Liver (tissue), 9 donors: ENCODE data around the gene SEC14L3. TPM values are rescaled to one million over a fixed set of nuclear protein-coding genes. Genes with fewer than 3 reads are reported as not detected.

Experiments
- DNase-seq: peaks from one replicate; pipeline ENCODE4 v3.0.0-alpha.2; 2017; ENCODE audit warnings: low spot score
- H3K27ac ChIP-seq, 2 donors: one replicate each; pipeline ENCODE4 v1.7.0; 2013; ENCODE audit warnings: inconsistent platforms in 2 of 2, low read length in 2 of 2, control low read depth in 1 of 2, low read depth in 1 of 2, mild to moderate bottlenecking in 1 of 2
- H3K27me3 ChIP-seq, 4 donors: one replicate each; pipeline versions ENCODE4 v1.6.1 to v1.7.0; 2013; ENCODE audit warnings: low read length in 3 of 4, inconsistent platforms in 1 of 4, mild to moderate bottlenecking in 1 of 4, moderate library complexity in 1 of 4; ENCODE audit not compliant: control insufficient read depth in 4 of 4, insufficient read depth in 4 of 4
- H3K36me3 ChIP-seq, 4 donors: one replicate each; pipeline versions ENCODE4 v1.6.1 to v1.7.0; 2013; ENCODE audit warnings: low read length in 3 of 4, mild to moderate bottlenecking in 3 of 4, low read depth in 1 of 4, moderate library complexity in 1 of 4; ENCODE audit not compliant: control insufficient read depth in 4 of 4, insufficient read depth in 3 of 4
- H3K4me1 ChIP-seq, 4 donors: one replicate each; pipeline versions ENCODE4 v1.6.1 to v1.7.0; 2013; ENCODE audit warnings: low read length in 3 of 4, mild to moderate bottlenecking in 3 of 4, moderate library complexity in 1 of 4; ENCODE audit not compliant: control insufficient read depth in 4 of 4, insufficient read depth in 4 of 4
- H3K4me3 ChIP-seq, 3 donors: one replicate each; pipeline versions ENCODE4 v1.6.1 to v1.7.0; 2013; ENCODE audit warnings: low read length in 3 of 3, control low read depth in 1 of 3, low read depth in 1 of 3, mild to moderate bottlenecking in 1 of 3
- H3K9ac ChIP-seq, 2 donors: one replicate each; pipeline ENCODE4 v1.7.0; 2013; ENCODE audit warnings: low read length in 2 of 2, mild to moderate bottlenecking in 2 of 2, moderate library complexity in 2 of 2, control low read depth in 1 of 2, low read depth in 1 of 2
- H3K9me3 ChIP-seq, 4 donors: one replicate each; pipeline versions ENCODE4 v1.6.1 to v1.7.0; 2013; ENCODE audit warnings: low read length in 3 of 4; ENCODE audit not compliant: control insufficient read depth in 4 of 4
- ATF3 ChIP-seq: IDR thresholded peaks from 2 replicates; pipeline ENCODE4 v1.6.1; 2016; ENCODE audit warnings: antibody characterized with exemption
- CTCF ChIP-seq: fragments of 150-350 bp; IDR thresholded peaks from 2 replicates; pipeline ENCODE4 v1.5.1; 2017; ENCODE audit warnings: improper control_type of control experiment, low read depth, low read length; ENCODE audit not compliant: missing input control
- EGR1 ChIP-seq, 2 donors: IDR thresholded peaks; 2 replicates each; pipeline ENCODE4 v1.6.1; 2016 to 2018; ENCODE audit warnings: antibody characterized with exemption in 2 of 2, low read depth in 2 of 2
- FOXA1 ChIP-seq: IDR thresholded peaks from 2 replicates; pipeline ENCODE4 v1.6.1; 2016; ENCODE audit warnings: antibody characterized with exemption
- HNF4A ChIP-seq, 2 donors: conservative IDR thresholded peaks; 2 replicates each; pipeline ENCODE4 v1.6.1; 2016; ENCODE audit warnings: antibody characterized with exemption in 2 of 2, mild to moderate bottlenecking in 2 of 2
- HNF4G ChIP-seq: IDR thresholded peaks from 2 replicates; pipeline ENCODE4 v1.6.1; 2016; ENCODE audit warnings: antibody characterized with exemption
- JUND ChIP-seq, 2 donors: IDR thresholded peaks; 2 replicates each; pipeline ENCODE4 v1.6.1; 2016; ENCODE audit warnings: antibody characterized with exemption in 2 of 2
- NR2F2 ChIP-seq: IDR thresholded peaks from 2 replicates; pipeline ENCODE4 v1.6.1; 2016; ENCODE audit warnings: antibody characterized with exemption
- RAD21 ChIP-seq, 2 donors: IDR thresholded peaks; 2 replicates each; pipeline ENCODE4 v1.6.1; 2016; ENCODE audit warnings: antibody characterized with exemption in 2 of 2, mild to moderate bottlenecking in 2 of 2
- REST ChIP-seq: IDR thresholded peaks from 2 replicates; pipeline ENCODE4 v1.6.1; 2016; ENCODE audit warnings: antibody characterized with exemption, mild to moderate bottlenecking
- RXRA ChIP-seq, 2 donors: IDR thresholded peaks; 2 replicates each; pipeline ENCODE4 v1.6.1; 2017 to 2018; ENCODE audit warnings: antibody characterized with exemption in 2 of 2, mild to moderate bottlenecking in 1 of 2
- TAF1 ChIP-seq: conservative IDR thresholded peaks from 2 replicates; pipeline ENCODE4 v1.6.1; 2016; ENCODE audit warnings: antibody characterized with exemption, mild to moderate bottlenecking
- YY1 ChIP-seq: IDR thresholded peaks from 2 replicates; pipeline ENCODE4 v1.6.1; 2016; ENCODE audit warnings: antibody characterized with exemption, mild to moderate bottlenecking
- ZBTB33 ChIP-seq: IDR thresholded peaks from 2 replicates; pipeline ENCODE4 v1.6.1; 2016; ENCODE audit warnings: antibody characterized with exemption
- WGBS: extraction: QIAGEN DNeasy Blood & Tissue Kit; methylation state at CpG from one replicate; pipeline ENCODE4 v1.1.7; 2013; 5-methylcytosine and 5-hydroxymethylcytosine counted together
- polyA plus RNA-seq, 2 donors: library from polyadenylated mRNA; stranded (reverse) in 1 of 2; unstranded in 1 of 2; fragments of 200-250 nt in 1 of 2; fragments of >200 nt in 1 of 2; fragmentation: Nextera tagmentation in 1 of 2; extraction: Ambion mirVana in 1 of 2; gene quantifications; one replicate each; pipeline versions ENCODE4 v1.2.1 to v1.2.3, GENCODE V29; 2013 to 2015
- total RNA-seq, 2 donors: library from RNA; depleted of rRNA; stranded (reverse); fragments of >200 nt; gene quantifications; one replicate each; pipeline ENCODE4 v1.2.3, GENCODE V29; 2014
- donor health status: healthy.
- donor health status: healthy.
- donor health status: healthy.
- donor health status: healthy.
- donor health status: healthy.

Gene SEC14L3
- total and polyA plus RNA-seq, 4 donors = 0.32 to 0.33 TPM; not detected in 2

GRCh38 chr22:30495041-30495784 is 23.4 kb upstream of the SEC14L3 start:
- no peaks in the 10 kb centered on the region for H3K9me3 ChIP-seq
- 88% methylated on average over 14 of the region's 14 CpGs for WGBS
- no peak for TF ChIP-seq HNF4A (conservative IDR thresholded peaks at IDR 0.05)
- no peak overlapping the region for H3K4me3 ChIP-seq
- no peak overlapping the region for H3K27ac ChIP-seq
- no peaks in the 10 kb centered on the region for H3K27me3 ChIP-seq
- H3K36me3 ChIP-seq = peaks cover 5 to 36% (median 21%) of the 10 kb centered on the region in 4 donors
- DNase-seq = no peak
- H3K4me1 ChIP-seq = peaks cover 0 to 27% (median 21%) of the 10 kb centered on the region in 4 donors
- H3K9ac ChIP-seq = no peak overlapping the region

- H3K27me3 ChIP-seq = no peaks in the 10 kb centered on the region
- no peak overlapping the region for H3K4me3 ChIP-seq
- 90% methylated on average over 12 of the region's 12 CpGs for WGBS
- no peaks in the 10 kb centered on the region for H3K9me3 ChIP-seq
- H3K4me1 ChIP-seq = peaks cover 0 to 34% (median 18%) of the 10 kb centered on the region in 4 donors
- no peak overlapping the region for H3K27ac ChIP-seq
- H3K36me3 ChIP-seq = peaks cover 5 to 40% (median 27%) of the 10 kb centered on the region in 4 donors
- DNase-seq = no peak
- no peak overlapping the region for H3K9ac ChIP-seq
- TF ChIP-seq ZBTB33 (no peak), RAD21 (IDR thresholded peaks at IDR 0.05) (no peak), JUND (IDR thresholded peaks at IDR 0.05) (no peak), REST (no peak), RXRA (IDR thresholded peaks at IDR 0.05) (no peak), NR2F2 (no peak)
These were observed 20.3 kb upstream of the SEC14L3 start for GRCh38 chr22:30492144-30492543.

GRCh38 chr22:30491381-30491780 is 19.6 kb upstream of the SEC14L3 start:
- H3K4me3 ChIP-seq = no peak overlapping the region
- 93% methylated on average over 7 of the region's 7 CpGs for WGBS
- peaks cover 5 to 40% (median 27%) of the 10 kb centered on the region in 4 donors for H3K36me3 ChIP-seq
- no peak for TF ChIP-seq ATF3
- TF ChIP-seq JUND (IDR thresholded peaks at IDR 0.05) = no peak
- TF ChIP-seq TAF1 = no peak
- TF ChIP-seq RXRA (IDR thresholded peaks at IDR 0.05) = no peak
- TF ChIP-seq CTCF = no peak
- TF ChIP-seq EGR1 (IDR thresholded peaks at IDR 0.05; ENCODE audit: low read depth in 2 of 2) = no peak
- no peak for TF ChIP-seq REST
- no peak for TF ChIP-seq FOXA1
- TF ChIP-seq NR2F2 = no peak
- TF ChIP-seq YY1 = no peak
- no peak for TF ChIP-seq HNF4G

More at GRCh38 chr22:30491381-30491780, 19.6 kb upstream of the SEC14L3 start:
- DNase-seq = no peak
- Histone ChIP-seq H3K27ac (no peak overlapping the region), H3K27me3 (no peaks in the 10 kb centered on the region), H3K4me1 (peaks cover 4 to 31% (median 19%) of the 10 kb centered on the region in 4 donors), H3K9me3 (no peaks in the 10 kb centered on the region), H3K9ac (no peak overlapping the region)
